ENCODE data around the gene ZNF230. TPM values are rescaled to one million over a fixed set of nuclear protein-coding genes. Genes with fewer than 3 reads are reported as not detected.

The ZNF230 gene
- total RNA-seq, 2 experiments from 2014 or later, result 2.2 to 2.8 TPM

- H3K27ac ChIP-seq (ENCODE audit: low read depth in 1 of 2, low read length in 2 of 2), result no peak overlapping the region
- Mint-ChIP-seq H3K27ac (no peak overlapping the region), H3K36me3 (ENCODE audit: low read depth) (peaks cover 37% of the 10 kb centered on the region), H3K4me1 (ENCODE audit: low read depth) (peaks cover under 1% of the 10 kb centered on the region), H3K9me3 (peaks cover 24% of the 10 kb centered on the region), H3K27me3 (peaks cover 32% of the 10 kb centered on the region), H3K4me3 (no peak overlapping the region)
- no peak for ATAC-seq (ENCODE audit: poor library complexity)
- peaks cover 4 to 34% of the 10 kb centered on the region in 2 experiments for H3K9me3 ChIP-seq (ENCODE audit: control insufficient read depth in 1 of 2, insufficient read depth in 1 of 2, low read length in 2 of 2)
- intact Hi-C loops (cut with DNase I, micrococcal nuclease), result no loop called here
- no peaks in the 10 kb centered on the region for H3K36me3 ChIP-seq (ENCODE audit: insufficient read depth, low read length)
- no peak for TF ChIP-seq CTCF (IDR thresholded peaks at IDR 0.05)
- ChIA-PET POLR2A (no interaction called here), CTCF (no interaction called here)
- DNase-seq, result no peak
- no peaks in the 10 kb centered on the region for H3K27me3 ChIP-seq (ENCODE audit: control insufficient read depth in 1 of 2, insufficient read depth in 2 of 2, low read length in 2 of 2)
- no peaks in the 10 kb centered on the region for H3K4me1 ChIP-seq (ENCODE audit: insufficient read depth, low read length)
- H3K4me3 ChIP-seq (ENCODE audit: low read length), result no peak overlapping the region
These were observed 16.7 kb downstream of the ZNF230 start for GRCh38 chr19:44019498-44019897.

GRCh38 chr19:44021221-44021620 is 18.5 kb downstream of the ZNF230 start:
- no peak for ATAC-seq (ENCODE audit: poor library complexity)
- ChIA-PET POLR2A (no interaction called here), CTCF (no interaction called here)
- Mint-ChIP-seq H3K27me3 (peaks cover 32% of the 10 kb centered on the region), H3K4me3 (no peak overlapping the region), H3K9me3 (peaks cover 28% of the 10 kb centered on the region), H3K4me1 (ENCODE audit: low read depth) (peaks cover 18% of the 10 kb centered on the region), H3K27ac (no peak overlapping the region), H3K36me3 (ENCODE audit: low read depth) (peaks cover 43% of the 10 kb centered on the region)
- no peaks in the 10 kb centered on the region for H3K36me3 ChIP-seq (ENCODE audit: insufficient read depth, low read length)
- DNase-seq, result no peak
- no peaks in the 10 kb centered on the region for H3K27me3 ChIP-seq (ENCODE audit: control insufficient read depth in 1 of 2, insufficient read depth in 2 of 2, low read length in 2 of 2)
- no peak overlapping the region for H3K27ac ChIP-seq (ENCODE audit: low read depth in 1 of 2, low read length in 2 of 2)
- peaks cover 4 to 18% of the 10 kb centered on the region in 2 experiments for H3K9me3 ChIP-seq (ENCODE audit: control insufficient read depth in 1 of 2, insufficient read depth in 1 of 2, low read length in 2 of 2)
- peaks cover 13% of the 10 kb centered on the region for H3K4me1 ChIP-seq (ENCODE audit: insufficient read depth, low read length)
- H3K4me3 ChIP-seq (ENCODE audit: low read length), result no peak overlapping the region
- TF ChIP-seq CTCF (IDR thresholded peaks at IDR 0.05), result no peak
- intact Hi-C loops (cut with DNase I, micrococcal nuclease), result no loop called here

GRCh38 chr19:44024900-44025216 is 22.1 kb downstream of the ZNF230 start:
- H3K4me3 ChIP-seq (ENCODE audit: low read length), result peak overlapping the region; percentile 79
- intact Hi-C loops (cut with DNase I, micrococcal nuclease), result loop anchor here in 1 of 2 experiments (1.0 to 2.0 kb wide), 3 partner anchors 23 to 70 kb away; partner anchors contain the start of genes ZNF224 and ZNF230
- no peak for TF ChIP-seq CTCF (IDR thresholded peaks at IDR 0.05)
- H3K27ac ChIP-seq (ENCODE audit: low read depth in 1 of 2, low read length in 2 of 2), result no peak overlapping the region
- Mint-ChIP-seq H3K27ac (peak overlapping the region; percentile 88), H3K4me1 (ENCODE audit: low read depth) (peaks cover 30% of the 10 kb centered on the region), H3K4me3 (peak overlapping the region; percentile 98), H3K27me3 (peaks cover 14% of the 10 kb centered on the region), H3K36me3 (ENCODE audit: low read depth) (peaks cover 64% of the 10 kb centered on the region), H3K9me3 (peaks cover 29% of the 10 kb centered on the region)
- peaks cover 4 to 28% of the 10 kb centered on the region in 2 experiments for H3K9me3 ChIP-seq (ENCODE audit: control insufficient read depth in 1 of 2, insufficient read depth in 1 of 2, low read length in 2 of 2)
- H3K27me3 ChIP-seq (ENCODE audit: control insufficient read depth in 1 of 2, insufficient read depth in 2 of 2, low read length in 2 of 2), result no peaks in the 10 kb centered on the region
- peaks cover 34% of the 10 kb centered on the region for H3K36me3 ChIP-seq (ENCODE audit: insufficient read depth, low read length)
- DNase-seq, result no peak
- ChIA-PET CTCF (no interaction called here), POLR2A (interaction anchor here (0.7 to 1.4 kb wide), 2 partner anchors 26 to 140 kb away, joined by 3 read pairs; partner anchors contain the start of gene ZNF226)
- no peak for ATAC-seq (ENCODE audit: poor library complexity)
- H3K4me1 ChIP-seq (ENCODE audit: insufficient read depth, low read length), result peaks cover 14% of the 10 kb centered on the region

Data from CD4-positive, alpha-beta T cell (primary cell).